ENCODE results near the gene GSTM4. TPM values are rescaled to one million over a fixed set of nuclear protein-coding genes. Genes with fewer than 3 reads are reported as not detected.

GSTM4 gene
- total and polyA plus RNA-seq, 9 of the 15 experiments (the other 6 are each of a cell fraction or from before 2014, with no cell fraction given) = 18.8 to 53.4 (median 38.8) TPM

DNA sequence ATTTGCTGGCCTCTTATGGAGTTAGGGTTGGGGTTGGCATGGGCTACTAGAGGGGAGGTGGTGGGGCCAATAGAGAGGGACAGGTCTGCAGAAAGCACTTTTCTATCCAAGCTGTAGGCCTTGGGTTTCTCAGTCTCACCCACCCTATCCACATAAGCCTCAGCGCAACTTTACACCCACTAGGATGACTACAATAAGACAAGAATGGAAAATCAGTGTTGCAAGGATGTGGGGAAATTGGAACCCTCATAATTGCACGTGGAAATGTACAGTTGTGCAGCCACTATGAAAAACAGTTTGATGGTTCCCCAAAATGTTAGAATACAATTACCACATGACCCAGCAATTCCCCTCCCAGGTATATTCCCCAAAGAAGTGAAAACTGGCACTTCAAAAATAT is 14.0 kb upstream of the GSTM4 start (continued):
- TF ChIP-seq, protein P1, sequence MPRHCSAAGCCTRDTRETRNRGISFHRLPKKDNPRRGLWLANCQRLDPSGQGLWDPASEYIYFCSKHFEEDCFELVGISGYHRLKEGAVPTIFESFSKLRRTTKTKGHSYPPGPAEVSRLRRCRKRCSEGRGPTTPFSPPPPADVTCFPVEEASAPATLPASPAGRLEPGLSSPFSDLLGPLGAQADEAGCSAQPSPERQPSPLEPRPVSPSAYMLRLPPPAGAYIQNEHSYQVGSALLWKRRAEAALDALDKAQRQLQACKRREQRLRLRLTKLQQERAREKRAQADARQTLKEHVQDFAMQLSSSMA (CRISPR knock-in tag; IDR thresholded peaks at IDR 0.05) = no peak
- TF ChIP-seq CHD4 (IDR thresholded peaks at IDR 0.05; ENCODE audit: insufficient read depth, insufficient replicate concordance, low read depth, low read length, poor library complexity, severe bottlenecking) (no peak), REST (IDR thresholded peaks at IDR 0.05; ENCODE audit: borderline replicate concordance) (no peak), REST (CRISPR knock-in tag; IDR thresholded peaks at IDR 0.05; ENCODE audit: low read depth) (no peak)
- TF ChIP-seq, protein P2, sequence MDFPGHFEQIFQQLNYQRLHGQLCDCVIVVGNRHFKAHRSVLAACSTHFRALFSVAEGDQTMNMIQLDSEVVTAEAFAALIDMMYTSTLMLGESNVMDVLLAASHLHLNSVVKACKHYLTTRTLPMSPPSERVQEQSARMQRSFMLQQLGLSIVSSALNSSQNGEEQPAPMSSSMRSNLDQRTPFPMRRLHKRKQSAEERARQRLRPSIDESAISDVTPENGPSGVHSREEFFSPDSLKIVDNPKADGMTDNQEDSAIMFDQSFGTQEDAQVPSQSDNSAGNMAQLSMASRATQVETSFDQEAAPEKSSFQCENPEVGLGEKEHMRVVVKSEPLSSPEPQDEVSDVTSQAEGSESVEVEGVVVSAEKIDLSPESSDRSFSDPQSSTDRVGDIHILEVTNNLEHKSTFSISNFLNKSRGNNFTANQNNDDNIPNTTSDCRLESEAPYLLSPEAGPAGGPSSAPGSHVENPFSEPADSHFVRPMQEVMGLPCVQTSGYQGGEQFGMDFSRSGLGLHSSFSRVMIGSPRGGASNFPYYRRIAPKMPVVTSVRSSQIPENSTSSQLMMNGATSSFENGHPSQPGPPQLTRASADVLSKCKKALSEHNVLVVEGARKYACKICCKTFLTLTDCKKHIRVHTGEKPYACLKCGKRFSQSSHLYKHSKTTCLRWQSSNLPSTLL (IDR thresholded peaks at IDR 0.05) = no peak

All from K562 (cell line).